OCI-LY3 (cell line): ENCODE results near the gene EFNB2.

Experiments
- H2AFZ ChIP-seq: fragments of 200-600, 300-600 bp; shearing (Covaris generic); 2 replicates; pipeline ENCODE4 v1.6.0; 2014; ENCODE audit warnings: antibody characterized with exemption, low read depth, low read length
- H3K27ac ChIP-seq: fragments of 200-600, 300-600 bp; sonication (generic); 2 replicates; pipeline ENCODE4 v1.5.1; 2014; ENCODE audit warnings: mild to moderate bottlenecking, low read length, moderate library complexity, mixed read lengths
- H3K27me3 ChIP-seq: fragments of 200-600, 300-600 bp; sonication (generic); 2 replicates; pipeline ENCODE4 v1.6.1; 2014; ENCODE audit warnings: low read depth, low read length, mixed read lengths
- H3K36me3 ChIP-seq: fragments of 200-600, 300-600 bp; sonication (generic); replicated peaks from 2 replicates; pipeline ENCODE3; 2014; ENCODE audit warnings: low read depth, low read length, mixed read lengths
- H3K4me1 ChIP-seq: fragments of 300-600, 200-600 bp; sonication (generic); 2 replicates; pipeline ENCODE4 v1.6.1; 2014; ENCODE audit warnings: low read length, mixed read lengths
- H3K4me2 ChIP-seq: fragments of 200-600, 300-600 bp; sonication (generic); 2 replicates; pipeline ENCODE4 v1.6.1; 2014; ENCODE audit warnings: low read length, mixed read lengths
- H3K4me3 ChIP-seq: fragments of 300-600, 200-600 bp; sonication (generic); 2 replicates; pipeline ENCODE4 v1.5.1; 2014; ENCODE audit warnings: antibody characterized with exemption, mild to moderate bottlenecking, low read length, moderate library complexity
- H3K79me2 ChIP-seq: fragments of 300-600, 200-600 bp; shearing (Covaris generic); 2 replicates; pipeline ENCODE4 v1.6.1; 2014; ENCODE audit warnings: mild to moderate bottlenecking, low read length, mixed read lengths
- H3K9ac ChIP-seq: fragments of 300-600, 200-600 bp; shearing (Covaris generic); 2 replicates; pipeline ENCODE4 v1.6.0; 2014; ENCODE audit warnings: mild to moderate bottlenecking, low read length, moderate library complexity
- H3K9me3 ChIP-seq: fragments of 200-600, 300-600 bp; shearing (Covaris generic); 2 replicates; pipeline ENCODE4 v1.6.1; 2014; ENCODE audit warnings: low read length, mixed read lengths; ENCODE audit not compliant: insufficient read depth
- H4K20me1 ChIP-seq: fragments of 200-600, 300-600 bp; sonication (generic); 2 replicates; pipeline ENCODE4 v1.6.1; 2016; ENCODE audit warnings: low read length, mixed read lengths; ENCODE audit not compliant: insufficient read depth
- CTCF ChIP-seq: fragments of 200-600, 300-600 bp; sonication (generic); IDR thresholded peaks from 2 replicates; pipeline ENCODE4 v1.5.1; 2014; ENCODE audit warnings: antibody characterized with exemption, low read length, low read depth
- EZH2phosphoT487 ChIP-seq: fragments of 200-600 bp; shearing (Covaris generic); IDR thresholded peaks from 2 replicates; pipeline ENCODE4 v1.6.1; 2018; ENCODE audit warnings: antibody characterized with exemption, mixed run types, low read depth

EFNB2 gene

GRCh38 chr13:106533101-106533942, 2.1 kb downstream of the EFNB2 start:
- Histone ChIP-seq H3K4me1 (no peaks in the 10 kb centered on the region), H3K4me2 (no peak overlapping the region), H2AFZ (no peak overlapping the region), H3K27ac (no peak overlapping the region), H3K4me3 (no peak overlapping the region), H3K36me3 (peaks cover 25% of the 10 kb centered on the region), H3K9me3 (no peaks in the 10 kb centered on the region), H4K20me1 (no peaks in the 10 kb centered on the region), H3K79me2 (no peaks in the 10 kb centered on the region), H3K9ac (no peak overlapping the region), H3K27me3 (no peaks in the 10 kb centered on the region)
- no peak for TF ChIP-seq CTCF
- no peak for TF ChIP-seq EZH2phosphoT487

GRCh38 chr13:106532111-106532929, 3.1 kb downstream of the EFNB2 start:
- TF ChIP-seq CTCF (no peak), EZH2phosphoT487 (no peak)
- no peak overlapping the region for H3K4me2 ChIP-seq

GRCh38 chr13:106530980-106531481, 4.4 kb downstream of the EFNB2 start:
- H3K4me2 ChIP-seq, result no peak overlapping the region
- H4K20me1 ChIP-seq, result no peaks in the 10 kb centered on the region
- TF ChIP-seq CTCF, result no peak
- no peak for TF ChIP-seq EZH2phosphoT487
- no peak overlapping the region for H2AFZ ChIP-seq
- H3K27ac ChIP-seq, result no peak overlapping the region
- no peaks in the 10 kb centered on the region for H3K4me1 ChIP-seq
- H3K27me3 ChIP-seq, result no peaks in the 10 kb centered on the region
- no peaks in the 10 kb centered on the region for H3K79me2 ChIP-seq
- H3K9me3 ChIP-seq, result no peaks in the 10 kb centered on the region
- no peak overlapping the region for H3K4me3 ChIP-seq
- H3K36me3 ChIP-seq, result peaks cover 11% of the 10 kb centered on the region
- no peak overlapping the region for H3K9ac ChIP-seq

More at GRCh38 chr13:106532111-106532929, 3.1 kb downstream of the EFNB2 start:
- H3K9me3 ChIP-seq, result no peaks in the 10 kb centered on the region
- no peaks in the 10 kb centered on the region for H3K27me3 ChIP-seq
- H3K4me1 ChIP-seq, result no peaks in the 10 kb centered on the region
- H3K79me2 ChIP-seq, result no peaks in the 10 kb centered on the region
- no peaks in the 10 kb centered on the region for H4K20me1 ChIP-seq
- peaks cover 20% of the 10 kb centered on the region for H3K36me3 ChIP-seq
- no peak overlapping the region for H2AFZ ChIP-seq
- H3K9ac ChIP-seq, result no peak overlapping the region
- no peak overlapping the region for H3K4me3 ChIP-seq
- H3K27ac ChIP-seq, result no peak overlapping the region

GRCh38 chr13:106530171-106530851, 5.2 kb downstream of the EFNB2 start:
- Histone ChIP-seq H2AFZ (no peak overlapping the region), H3K36me3 (peaks cover 6% of the 10 kb centered on the region), H3K79me2 (no peaks in the 10 kb centered on the region), H3K27ac (no peak overlapping the region), H3K27me3 (no peaks in the 10 kb centered on the region), H3K9me3 (no peaks in the 10 kb centered on the region), H3K4me2 (no peak overlapping the region), H3K9ac (no peak overlapping the region), H4K20me1 (no peaks in the 10 kb centered on the region), H3K4me3 (no peak overlapping the region), H3K4me1 (no peaks in the 10 kb centered on the region)
- TF ChIP-seq CTCF (no peak), EZH2phosphoT487 (no peak)
